ENCODE measurements around the gene PLAC8L1.

The PLAC8L1 gene

GRCh38 chr5:146039420-146039819 lies 66.0 kb downstream of the PLAC8L1 start:
- TF ChIP-seq CTCF (IDR thresholded peaks at IDR 0.05), result no peak
- no peak for DNase-seq (ENCODE audit: low spot score)
- no peak overlapping the region for H3K4me3 ChIP-seq
- H3K27ac ChIP-seq, result no peak overlapping the region

DNA sequence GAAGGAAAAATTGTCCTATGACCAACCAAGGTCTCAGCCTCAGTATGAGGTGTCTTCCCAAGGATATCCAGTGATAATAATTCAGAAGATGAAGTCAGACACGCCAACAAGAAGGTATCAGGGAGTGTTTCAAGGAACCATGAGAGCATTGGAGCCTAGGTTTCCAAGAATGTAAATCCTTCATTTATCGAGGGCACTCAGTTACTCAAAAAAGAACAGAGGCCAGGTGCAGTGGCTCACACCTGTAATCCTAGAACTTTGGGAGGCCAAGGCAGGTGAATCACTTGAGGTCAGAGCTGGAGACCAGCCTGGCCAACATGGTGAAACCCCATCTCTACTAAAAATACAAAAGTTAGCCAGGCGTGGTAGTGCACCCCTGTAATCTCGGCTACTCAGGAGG lies 70.8 kb downstream of the PLAC8L1 start:
- no peak overlapping the region for H3K4me3 ChIP-seq
- TF ChIP-seq CTCF (IDR thresholded peaks at IDR 0.05), result no peak
- no peak overlapping the region for H3K27ac ChIP-seq
- peak; percentile 17 for DNase-seq (ENCODE audit: low spot score)

Measured in coronary artery (tissue), 2 donors.